WTC11 (cell line): Measurements from ENCODE around the gene RRP1B. TPM values are rescaled to one million over a fixed set of nuclear protein-coding genes. Genes with fewer than 3 reads are reported as not detected.

Source experiments
- CBFB ChIP-seq: sonication (generic); formaldehyde crosslinking; IDR thresholded peaks from 2 replicates; pipeline ENCODE4 v1.8.1; 2022; ENCODE audit warnings: mild to moderate bottlenecking, low read depth, missing genetic modification reagents
- CREM ChIP-seq: sonication (generic); formaldehyde crosslinking; IDR thresholded peaks from 2 replicates; pipeline ENCODE4 v1.8.1; 2022; ENCODE audit warnings: mild to moderate bottlenecking, missing genetic modification reagents, moderate library complexity
- ESRRA ChIP-seq: sonication (generic); formaldehyde crosslinking; IDR thresholded peaks from 2 replicates; pipeline ENCODE4 v1.8.1; 2022; ENCODE audit warnings: mild to moderate bottlenecking, missing genetic modification reagents, borderline replicate concordance
- ETV6 ChIP-seq: sonication (generic); formaldehyde crosslinking; IDR thresholded peaks from 2 replicates; pipeline ENCODE4 v1.8.1; 2022; ENCODE audit warnings: mild to moderate bottlenecking, missing genetic modification reagents
- GTF2I ChIP-seq: fragments of 250-450 bp; sonication (Bioruptor Pico); conservative IDR thresholded peaks from 2 replicates; pipeline ENCODE4 v1.4.0; 2021; ENCODE audit warnings: mild to moderate bottlenecking
- JAZF1 ChIP-seq: fragments of 250-450 bp; sonication (Bioruptor Pico); IDR thresholded peaks from 2 replicates; pipeline ENCODE4 v1.9.0; 2021; ENCODE audit warnings: moderate library complexity, mild to moderate bottlenecking, inconsistent platforms
- JUN ChIP-seq: sonication (generic); formaldehyde crosslinking; IDR thresholded peaks from 2 replicates; pipeline ENCODE4 v1.8.0; 2023; ENCODE audit warnings: mild to moderate bottlenecking, missing genetic modification reagents
- MXD4 ChIP-seq: fragments of 250-450 bp; sonication (Bioruptor Pico); IDR thresholded peaks from 2 replicates; pipeline ENCODE4 v1.8.0; 2021; ENCODE audit warnings: mild to moderate bottlenecking, moderate library complexity, borderline replicate concordance
- MYBL2 ChIP-seq: sonication (generic); formaldehyde crosslinking; IDR thresholded peaks from 2 replicates; pipeline ENCODE4 v1.8.1; 2023; ENCODE audit warnings: mild to moderate bottlenecking, moderate library complexity, missing genetic modification reagents
- NFATC4 ChIP-seq: fragments of 250-450 bp; sonication (Bioruptor Pico); IDR thresholded peaks from 2 replicates; pipeline ENCODE4 v1.9.0; 2021; ENCODE audit warnings: mild to moderate bottlenecking
- NFYB ChIP-seq: sonication (generic); formaldehyde crosslinking; conservative IDR thresholded peaks from 2 replicates; pipeline ENCODE4 v1.8.0; 2022; ENCODE audit warnings: low read depth, missing genetic modification reagents
- NR3C1 ChIP-seq: sonication (generic); formaldehyde crosslinking; conservative IDR thresholded peaks from 2 replicates; pipeline ENCODE4 v1.8.1; 2023; ENCODE audit warnings: low read depth, mild to moderate bottlenecking, missing genetic modification reagents
- OVOL2 ChIP-seq: fragments of 250-450 bp; sonication (Bioruptor Pico); IDR thresholded peaks from 2 replicates; pipeline ENCODE4 v1.9.0; 2021; ENCODE audit warnings: mild to moderate bottlenecking, borderline replicate concordance
- SMAD3 ChIP-seq: sonication (generic); formaldehyde crosslinking; IDR thresholded peaks from 2 replicates; pipeline ENCODE4 v1.8.0; 2022; ENCODE audit warnings: missing genetic modification reagents, mild to moderate bottlenecking, borderline replicate concordance
- SMAD4 ChIP-seq: sonication (generic); formaldehyde crosslinking; IDR thresholded peaks from 2 replicates; pipeline ENCODE4 v1.8.0; 2022; ENCODE audit warnings: mild to moderate bottlenecking, missing genetic modification reagents
- SOX15 ChIP-seq: fragments of 250-450 bp; sonication (Bioruptor Pico); IDR thresholded peaks from 2 replicates; pipeline ENCODE4 v1.9.0; 2021; ENCODE audit warnings: mild to moderate bottlenecking
- TEAD1 ChIP-seq: sonication (generic); formaldehyde crosslinking; IDR thresholded peaks from 2 replicates; pipeline ENCODE4 v1.8.0; 2022; ENCODE audit warnings: mild to moderate bottlenecking, missing genetic modification reagents
- TEAD4 ChIP-seq: sonication (generic); formaldehyde crosslinking; IDR thresholded peaks from 2 replicates; pipeline ENCODE4 v1.8.0; 2022; ENCODE audit warnings: mild to moderate bottlenecking, missing genetic modification reagents
- TP53 ChIP-seq: sonication (generic); formaldehyde crosslinking; IDR thresholded peaks from 2 replicates; pipeline ENCODE4 v1.8.1; 2023; ENCODE audit warnings: mild to moderate bottlenecking, missing genetic modification reagents
- ZNF138 ChIP-seq: sonication (generic); formaldehyde crosslinking; conservative IDR thresholded peaks from 2 replicates; pipeline ENCODE4 v1.8.1; 2022; ENCODE audit warnings: mild to moderate bottlenecking, moderate library complexity, missing genetic modification reagents
- ZNF219 ChIP-seq: sonication (generic); formaldehyde crosslinking; IDR thresholded peaks from 2 replicates; pipeline ENCODE4 v1.8.0; 2023; ENCODE audit warnings: missing genetic modification reagents, mild to moderate bottlenecking, borderline replicate concordance
- ZNF232 ChIP-seq: sonication (generic); formaldehyde crosslinking; IDR thresholded peaks from 2 replicates; pipeline ENCODE4 v1.8.0; 2022; ENCODE audit warnings: mild to moderate bottlenecking, missing genetic modification reagents
- total RNA-seq: library from RNA; stranded (reverse); gene quantifications from 3 replicates; pipeline ENCODE4 v1.2.3, GENCODE V29; 2021
- TF ChIP-seq, protein P1 (sequence below): sonication (generic); formaldehyde crosslinking; IDR thresholded peaks from 2 replicates; pipeline ENCODE4 v1.8.0; 2022; ENCODE audit warnings: missing genetic modification reagents
- TF ChIP-seq, protein P2 (sequence below): fragments of 200-600 bp; IDR thresholded peaks from 2 replicates; pipeline ENCODE4 v1.8.0; 2022; ENCODE audit warnings: antibody characterized with exemption
- TF ChIP-seq, protein P3 (sequence below): fragments of 250-450 bp; sonication (Bioruptor Pico); IDR thresholded peaks from 2 replicates; pipeline ENCODE4 v1.9.0; 2021; ENCODE audit warnings: moderate library complexity, mild to moderate bottlenecking, inconsistent platforms, borderline replicate concordance
- TF ChIP-seq, protein P4 (sequence below): fragments of 250-450 bp; sonication (Bioruptor Pico); conservative IDR thresholded peaks from 2 replicates; pipeline ENCODE4 v1.9.0; 2021; ENCODE audit warnings: mild to moderate bottlenecking
- TF ChIP-seq, protein P5 (sequence below): sonication (generic); formaldehyde crosslinking; IDR thresholded peaks from 2 replicates; pipeline ENCODE4 v1.8.0; 2022; ENCODE audit warnings: mild to moderate bottlenecking, missing genetic modification reagents
- TF ChIP-seq, protein P6 (sequence below): sonication (generic); formaldehyde crosslinking; IDR thresholded peaks from 2 replicates; pipeline ENCODE4 v1.8.1; 2023; ENCODE audit warnings: mild to moderate bottlenecking, missing genetic modification reagents
- TF ChIP-seq, protein P7 (sequence below): sonication (generic); formaldehyde crosslinking; conservative IDR thresholded peaks from 2 replicates; pipeline ENCODE4 v1.8.1; 2022; ENCODE audit warnings: mild to moderate bottlenecking, missing genetic modification reagents

The RRP1B gene
- total RNA-seq, 1 experiment from 2014 or later = 74.9 TPM

DNA sequence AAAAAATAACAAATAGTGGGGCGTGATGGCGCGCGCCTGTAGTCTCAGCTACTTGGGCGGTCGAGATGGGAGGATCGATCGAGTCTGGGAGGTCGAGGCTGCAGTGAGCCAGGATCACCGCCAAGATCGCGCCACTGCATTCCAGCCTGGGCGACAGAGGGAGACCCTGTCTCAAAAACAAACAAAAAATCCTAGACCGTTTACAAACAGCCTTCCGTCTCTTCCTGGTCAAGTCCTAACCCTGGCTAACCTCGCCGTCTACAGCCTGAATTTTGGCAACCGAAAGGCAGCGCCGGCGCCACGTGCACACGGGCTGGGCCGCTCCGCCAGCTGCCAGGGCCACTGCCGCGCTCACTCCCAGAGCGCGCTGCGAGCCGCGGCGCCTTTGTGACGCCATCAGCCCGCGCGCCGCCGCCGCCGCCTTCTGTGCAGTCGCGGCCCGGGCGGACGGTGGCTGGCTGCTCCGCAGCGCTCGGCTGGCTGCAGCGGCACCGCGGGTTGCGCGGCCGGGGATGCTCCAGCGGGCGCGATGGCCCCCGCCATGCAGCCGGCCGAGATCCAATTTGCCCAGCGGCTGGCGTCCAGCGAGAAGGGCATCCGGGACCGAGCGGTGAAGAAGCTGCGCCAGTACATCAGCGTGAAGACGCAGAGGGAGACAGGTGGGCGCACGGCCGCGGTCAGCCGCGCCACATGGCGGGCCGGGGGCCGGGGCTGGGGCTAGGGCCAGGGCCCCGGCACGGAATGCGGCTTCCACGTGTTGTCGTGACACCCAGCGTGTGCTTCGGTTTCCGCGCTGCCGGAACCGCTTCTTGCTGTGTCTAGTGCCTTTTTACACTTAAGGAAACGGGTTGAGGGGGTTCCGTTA is at the start of gene RRP1B, which contains the start of gene HSF2BP (continued):
- TF ChIP-seq, protein P1, sequence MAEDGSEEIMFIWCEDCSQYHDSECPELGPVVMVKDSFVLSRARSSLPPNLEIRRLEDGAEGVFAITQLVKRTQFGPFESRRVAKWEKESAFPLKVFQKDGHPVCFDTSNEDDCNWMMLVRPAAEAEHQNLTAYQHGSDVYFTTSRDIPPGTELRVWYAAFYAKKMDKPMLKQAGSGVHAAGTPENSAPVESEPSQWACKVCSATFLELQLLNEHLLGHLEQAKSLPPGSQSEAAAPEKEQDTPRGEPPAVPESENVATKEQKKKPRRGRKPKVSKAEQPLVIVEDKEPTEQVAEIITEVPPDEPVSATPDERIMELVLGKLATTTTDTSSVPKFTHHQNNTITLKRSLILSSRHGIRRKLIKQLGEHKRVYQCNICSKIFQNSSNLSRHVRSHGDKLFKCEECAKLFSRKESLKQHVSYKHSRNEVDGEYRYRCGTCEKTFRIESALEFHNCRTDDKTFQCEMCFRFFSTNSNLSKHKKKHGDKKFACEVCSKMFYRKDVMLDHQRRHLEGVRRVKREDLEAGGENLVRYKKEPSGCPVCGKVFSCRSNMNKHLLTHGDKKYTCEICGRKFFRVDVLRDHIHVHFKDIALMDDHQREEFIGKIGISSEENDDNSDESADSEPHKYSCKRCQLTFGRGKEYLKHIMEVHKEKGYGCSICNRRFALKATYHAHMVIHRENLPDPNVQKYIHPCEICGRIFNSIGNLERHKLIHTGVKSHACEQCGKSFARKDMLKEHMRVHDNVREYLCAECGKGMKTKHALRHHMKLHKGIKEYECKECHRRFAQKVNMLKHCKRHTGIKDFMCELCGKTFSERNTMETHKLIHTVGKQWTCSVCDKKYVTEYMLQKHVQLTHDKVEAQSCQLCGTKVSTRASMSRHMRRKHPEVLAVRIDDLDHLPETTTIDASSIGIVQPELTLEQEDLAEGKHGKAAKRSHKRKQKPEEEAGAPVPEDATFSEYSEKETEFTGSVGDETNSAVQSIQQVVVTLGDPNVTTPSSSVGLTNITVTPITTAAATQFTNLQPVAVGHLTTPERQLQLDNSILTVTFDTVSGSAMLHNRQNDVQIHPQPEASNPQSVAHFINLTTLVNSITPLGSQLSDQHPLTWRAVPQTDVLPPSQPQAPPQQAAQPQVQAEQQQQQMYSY (CRISPR knock-in tag) = peak; percentile 65
- TF ChIP-seq, protein P2, sequence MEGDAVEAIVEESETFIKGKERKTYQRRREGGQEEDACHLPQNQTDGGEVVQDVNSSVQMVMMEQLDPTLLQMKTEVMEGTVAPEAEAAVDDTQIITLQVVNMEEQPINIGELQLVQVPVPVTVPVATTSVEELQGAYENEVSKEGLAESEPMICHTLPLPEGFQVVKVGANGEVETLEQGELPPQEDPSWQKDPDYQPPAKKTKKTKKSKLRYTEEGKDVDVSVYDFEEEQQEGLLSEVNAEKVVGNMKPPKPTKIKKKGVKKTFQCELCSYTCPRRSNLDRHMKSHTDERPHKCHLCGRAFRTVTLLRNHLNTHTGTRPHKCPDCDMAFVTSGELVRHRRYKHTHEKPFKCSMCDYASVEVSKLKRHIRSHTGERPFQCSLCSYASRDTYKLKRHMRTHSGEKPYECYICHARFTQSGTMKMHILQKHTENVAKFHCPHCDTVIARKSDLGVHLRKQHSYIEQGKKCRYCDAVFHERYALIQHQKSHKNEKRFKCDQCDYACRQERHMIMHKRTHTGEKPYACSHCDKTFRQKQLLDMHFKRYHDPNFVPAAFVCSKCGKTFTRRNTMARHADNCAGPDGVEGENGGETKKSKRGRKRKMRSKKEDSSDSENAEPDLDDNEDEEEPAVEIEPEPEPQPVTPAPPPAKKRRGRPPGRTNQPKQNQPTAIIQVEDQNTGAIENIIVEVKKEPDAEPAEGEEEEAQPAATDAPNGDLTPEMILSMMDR = no peak
- TF ChIP-seq, protein P3, sequence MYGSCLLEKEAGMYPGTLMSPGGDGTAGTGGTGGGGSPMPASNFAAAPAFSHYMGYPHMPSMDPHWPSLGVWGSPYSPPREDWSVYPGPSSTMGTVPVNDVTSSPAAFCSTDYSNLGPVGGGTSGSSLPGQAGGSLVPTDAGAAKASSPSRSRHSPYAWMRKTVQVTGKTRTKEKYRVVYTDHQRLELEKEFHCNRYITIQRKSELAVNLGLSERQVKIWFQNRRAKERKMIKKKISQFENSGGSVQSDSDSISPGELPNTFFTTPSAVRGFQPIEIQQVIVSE = no peak
- TF ChIP-seq JUN (CRISPR knock-in tag) (peak; percentile 93), GTF2I (CRISPR knock-in tag) (no peak), ZNF232 (CRISPR knock-in tag) (peak; percentile 73; the same call in 1 of the 2 replicates), ESRRA (CRISPR knock-in tag) (peak; percentile 97), SMAD4 (CRISPR knock-in tag) (peak; percentile 50; the same call in 1 of the 2 replicates), ETV6 (CRISPR knock-in tag) (no peak; the same call in none of the 2 replicates), CBFB (CRISPR knock-in tag) (no peak; the same call in none of the 2 replicates), SMAD3 (CRISPR knock-in tag) (peak; percentile 88), NR3C1 (no peak), CREM (CRISPR knock-in tag) (peak; percentile 99), TP53 (CRISPR knock-in tag) (no peak; the same call in none of the 2 replicates), JAZF1 (CRISPR knock-in tag) (no peak), TEAD4 (CRISPR knock-in tag) (peak; percentile 84; the same call in 1 of the 2 replicates), TEAD1 (peak; percentile 97), NFYB (peak; percentile 56), OVOL2 (no peak), ZNF138 (CRISPR knock-in tag) (no peak), ZNF219 (peak; percentile 39; the same call in 1 of the 2 replicates), NFATC4 (no peak), SOX15 (CRISPR knock-in tag) (no peak), MYBL2 (CRISPR knock-in tag) (peak; percentile 89), MXD4 (CRISPR knock-in tag) (no peak)
- TF ChIP-seq, protein P4, sequence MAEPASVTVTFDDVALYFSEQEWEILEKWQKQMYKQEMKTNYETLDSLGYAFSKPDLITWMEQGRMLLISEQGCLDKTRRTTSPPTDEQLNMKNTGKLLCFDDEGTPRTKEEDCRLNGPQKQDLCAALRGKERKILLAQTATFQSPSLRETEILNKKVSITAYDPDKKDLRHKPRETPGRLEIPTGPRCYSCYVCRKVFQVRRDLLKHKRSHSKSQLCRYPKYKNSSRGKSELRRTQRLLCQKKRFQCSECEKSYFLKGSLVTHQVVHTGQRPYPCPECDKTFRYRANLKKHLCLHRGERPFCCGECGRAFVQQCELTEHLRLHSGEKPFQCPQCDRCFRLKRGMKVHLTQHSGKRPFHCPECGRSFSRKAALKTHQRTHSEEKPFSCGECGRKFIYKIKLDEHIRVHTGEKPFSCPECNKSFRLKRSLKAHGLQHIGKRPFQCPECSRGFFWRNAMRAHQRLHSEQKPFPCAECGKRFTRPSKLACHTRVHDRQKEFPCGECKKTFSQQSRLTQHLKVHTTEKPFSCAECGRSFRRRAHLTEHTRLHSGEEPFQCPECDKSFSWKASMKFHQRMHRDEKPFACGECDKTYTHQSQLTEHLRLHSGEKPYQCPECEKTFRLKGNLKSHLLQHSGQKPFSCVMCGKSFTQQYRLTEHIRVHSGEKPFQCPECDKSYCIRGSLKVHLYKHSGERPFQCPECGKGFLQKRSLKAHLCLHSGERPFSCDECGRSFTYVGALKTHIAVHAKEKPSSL (CRISPR knock-in tag) = no peak
- TF ChIP-seq, protein P5, sequence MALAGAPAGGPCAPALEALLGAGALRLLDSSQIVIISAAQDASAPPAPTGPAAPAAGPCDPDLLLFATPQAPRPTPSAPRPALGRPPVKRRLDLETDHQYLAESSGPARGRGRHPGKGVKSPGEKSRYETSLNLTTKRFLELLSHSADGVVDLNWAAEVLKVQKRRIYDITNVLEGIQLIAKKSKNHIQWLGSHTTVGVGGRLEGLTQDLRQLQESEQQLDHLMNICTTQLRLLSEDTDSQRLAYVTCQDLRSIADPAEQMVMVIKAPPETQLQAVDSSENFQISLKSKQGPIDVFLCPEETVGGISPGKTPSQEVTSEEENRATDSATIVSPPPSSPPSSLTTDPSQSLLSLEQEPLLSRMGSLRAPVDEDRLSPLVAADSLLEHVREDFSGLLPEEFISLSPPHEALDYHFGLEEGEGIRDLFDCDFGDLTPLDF (CRISPR knock-in tag) = peak; percentile 94
- TF ChIP-seq, protein P6, sequence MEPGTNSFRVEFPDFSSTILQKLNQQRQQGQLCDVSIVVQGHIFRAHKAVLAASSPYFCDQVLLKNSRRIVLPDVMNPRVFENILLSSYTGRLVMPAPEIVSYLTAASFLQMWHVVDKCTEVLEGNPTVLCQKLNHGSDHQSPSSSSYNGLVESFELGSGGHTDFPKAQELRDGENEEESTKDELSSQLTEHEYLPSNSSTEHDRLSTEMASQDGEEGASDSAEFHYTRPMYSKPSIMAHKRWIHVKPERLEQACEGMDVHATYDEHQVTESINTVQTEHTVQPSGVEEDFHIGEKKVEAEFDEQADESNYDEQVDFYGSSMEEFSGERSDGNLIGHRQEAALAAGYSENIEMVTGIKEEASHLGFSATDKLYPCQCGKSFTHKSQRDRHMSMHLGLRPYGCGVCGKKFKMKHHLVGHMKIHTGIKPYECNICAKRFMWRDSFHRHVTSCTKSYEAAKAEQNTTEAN (CRISPR knock-in tag) = peak; percentile 79
- TF ChIP-seq, protein P7, sequence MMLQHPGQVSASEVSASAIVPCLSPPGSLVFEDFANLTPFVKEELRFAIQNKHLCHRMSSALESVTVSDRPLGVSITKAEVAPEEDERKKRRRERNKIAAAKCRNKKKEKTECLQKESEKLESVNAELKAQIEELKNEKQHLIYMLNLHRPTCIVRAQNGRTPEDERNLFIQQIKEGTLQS = no peak
